Stimulated activated CD8-positive, alpha-beta memory T cell treated with anti-CD3 and anti-CD28 coated beads, Interleukin-15, amount 100 ng/mL, for 48 hours (primary cell): ENCODE results near the gene RTL5.

Experiments
- DNase-seq, 2 donors: peaks; one replicate each; pipeline ENCODE4 v3.0.0-alpha.2; 2020; ENCODE audit warnings: low read depth in 2 of 2

Gene RTL5

DNA sequence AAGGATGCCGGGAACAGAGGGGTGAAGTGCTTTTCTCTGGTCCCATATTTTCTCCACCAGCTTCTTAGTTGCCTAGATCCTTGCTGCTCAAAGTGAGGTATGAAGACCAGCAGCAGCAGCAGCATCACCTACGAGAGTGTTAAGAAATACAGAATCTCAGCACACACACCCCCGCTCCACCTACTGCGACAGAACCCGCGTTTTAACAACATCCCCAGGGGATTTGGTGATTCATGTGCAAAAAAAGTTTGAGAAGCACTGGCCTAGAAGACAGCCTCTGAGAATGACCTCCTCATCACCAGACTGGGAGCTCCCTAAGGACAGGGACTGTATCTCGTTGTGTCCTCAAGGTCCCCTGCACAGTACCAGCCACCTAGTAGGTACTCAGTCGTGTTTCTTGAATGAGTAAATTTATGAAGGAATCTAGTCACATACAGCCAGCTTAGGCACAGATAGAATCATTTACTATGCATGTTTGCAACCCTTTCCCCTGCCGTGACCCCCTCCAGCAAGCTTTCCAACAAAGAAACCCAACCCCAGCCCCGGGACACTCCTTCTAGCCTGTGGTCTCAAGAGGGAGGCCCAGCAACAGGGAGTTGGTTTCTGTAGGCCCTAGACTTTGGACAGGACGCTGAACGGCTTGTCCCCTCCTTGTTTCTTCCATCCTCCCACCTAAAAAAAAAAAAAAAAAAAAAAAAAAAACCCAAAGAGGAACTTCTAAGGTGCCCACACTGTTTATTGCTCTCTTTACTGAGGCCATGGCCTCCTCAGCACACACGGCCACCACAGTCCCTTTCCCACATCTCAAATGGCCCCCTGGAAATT lies 21.5 kb downstream of the RTL5 start:
- DNase-seq: no peak

DNA sequence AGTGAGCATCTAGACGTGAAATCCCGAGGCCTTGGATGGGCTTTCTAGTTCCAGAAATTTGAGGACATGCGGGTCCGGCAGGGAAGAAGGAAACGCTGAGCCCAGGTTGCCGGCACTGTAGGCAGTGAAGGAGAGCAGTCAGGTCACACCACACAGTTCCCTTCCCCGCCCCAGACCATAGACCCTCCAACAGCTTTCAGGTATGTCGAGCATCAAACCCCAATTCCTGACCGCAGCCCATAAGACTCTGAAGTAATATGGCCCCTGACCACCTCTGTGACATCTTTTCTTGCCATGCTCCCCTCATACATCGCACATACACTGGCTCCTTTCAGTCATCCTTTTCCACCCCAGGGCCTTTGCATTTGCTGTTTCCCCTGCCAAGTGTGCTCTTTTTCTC lies 23.0 kb downstream of the RTL5 start:
- DNase-seq: no peak

DNA sequence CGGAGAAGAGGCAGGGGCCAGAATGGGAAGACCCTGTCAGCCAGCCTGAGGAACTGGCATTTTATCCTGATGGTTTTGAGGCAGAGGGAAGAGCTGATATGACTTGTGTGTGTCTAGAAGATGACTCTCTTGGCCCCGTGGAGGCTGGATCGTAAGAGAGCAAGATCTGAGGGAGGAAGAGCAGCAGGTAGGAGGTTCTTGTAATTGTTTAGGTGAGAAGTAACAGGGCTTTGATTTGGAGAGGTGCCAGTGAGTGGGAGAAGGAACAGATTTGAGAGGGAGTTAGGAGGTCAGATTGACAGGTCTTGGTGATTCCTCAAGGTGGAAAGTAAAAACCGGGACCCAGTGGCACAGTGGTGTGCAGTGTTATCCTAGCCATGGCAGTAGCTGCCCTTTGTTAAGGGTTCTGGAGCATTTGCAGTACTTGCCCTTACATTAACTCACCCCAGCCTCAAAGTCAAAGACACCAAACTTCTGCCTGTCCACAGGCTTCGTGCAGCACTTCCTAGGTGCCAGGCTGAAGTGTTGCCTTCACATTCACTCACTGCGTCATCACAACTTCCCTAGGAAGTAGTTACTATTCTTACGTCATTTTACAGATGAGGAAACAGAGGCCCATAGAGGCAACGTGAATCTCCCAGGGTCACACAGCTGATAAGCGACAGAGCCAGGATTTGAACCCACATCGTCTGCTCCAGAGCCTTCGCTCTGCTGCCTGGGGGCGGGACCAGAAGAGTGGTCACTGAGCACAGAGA lies 23.7 kb downstream of the RTL5 start:
- DNase-seq: no peak

DNA sequence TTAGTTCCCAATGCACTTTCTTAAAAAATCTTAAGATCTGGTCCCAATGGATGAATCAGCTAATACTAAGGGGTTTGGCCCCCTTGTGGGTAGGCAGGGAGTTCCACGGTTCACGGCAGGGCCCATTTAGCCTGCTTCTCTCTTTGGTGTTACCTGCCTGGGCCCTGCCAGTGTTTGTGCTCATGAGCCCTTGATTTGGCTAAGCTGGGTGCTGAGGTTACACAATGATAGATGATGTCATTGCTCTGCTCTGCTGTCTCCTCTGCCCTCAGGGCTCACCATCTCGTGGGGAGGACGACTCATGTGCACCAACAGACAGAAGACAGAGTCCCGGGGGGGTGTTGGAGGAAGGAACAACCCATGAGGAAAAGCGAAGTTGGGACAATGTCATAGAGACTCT lies 24.4 kb downstream of the RTL5 start:
- no peak for DNase-seq

DNA sequence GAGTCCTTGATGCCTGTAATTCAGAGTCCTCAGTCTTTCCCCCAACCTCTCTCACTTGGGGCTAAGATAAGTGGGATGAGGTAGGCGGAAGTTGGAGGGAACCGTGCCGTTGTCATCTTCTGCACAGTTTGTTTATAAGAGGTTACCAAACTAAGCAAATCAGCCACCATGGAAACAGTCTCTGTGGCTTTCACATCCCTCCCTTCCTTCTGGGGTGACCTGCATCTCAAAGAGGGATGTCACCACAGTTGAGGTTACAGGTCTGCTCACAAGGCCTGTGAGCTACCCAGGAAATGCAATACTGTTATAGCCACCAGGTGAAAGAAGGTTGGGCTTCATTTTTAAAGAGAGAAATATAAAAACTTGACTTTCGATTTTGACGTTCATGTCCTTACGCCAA lies 26.3 kb downstream of the RTL5 start:
- peak in 1 of 2 donors; percentile 26 for DNase-seq

DNA sequence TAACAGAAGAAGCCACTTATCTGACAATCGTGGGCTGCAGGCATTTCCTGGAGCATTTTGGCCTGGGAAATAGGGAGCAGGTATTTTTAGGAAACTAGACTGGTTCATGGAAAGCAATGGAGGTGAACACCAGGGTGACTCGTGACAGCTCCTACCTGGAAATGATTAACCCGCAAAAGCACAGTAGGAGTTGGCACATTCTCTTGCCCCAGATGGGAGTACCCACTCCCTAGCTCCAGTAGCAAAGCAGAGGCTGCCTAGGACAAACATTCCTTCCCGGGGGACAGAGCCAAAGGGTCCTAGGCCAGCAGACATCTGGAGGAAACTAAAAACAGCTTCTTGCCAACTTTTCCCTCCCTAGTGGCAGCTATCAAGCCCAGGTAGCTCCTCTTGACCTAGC lies 29.0 kb downstream of the RTL5 start:
- no peak for DNase-seq

DNA sequence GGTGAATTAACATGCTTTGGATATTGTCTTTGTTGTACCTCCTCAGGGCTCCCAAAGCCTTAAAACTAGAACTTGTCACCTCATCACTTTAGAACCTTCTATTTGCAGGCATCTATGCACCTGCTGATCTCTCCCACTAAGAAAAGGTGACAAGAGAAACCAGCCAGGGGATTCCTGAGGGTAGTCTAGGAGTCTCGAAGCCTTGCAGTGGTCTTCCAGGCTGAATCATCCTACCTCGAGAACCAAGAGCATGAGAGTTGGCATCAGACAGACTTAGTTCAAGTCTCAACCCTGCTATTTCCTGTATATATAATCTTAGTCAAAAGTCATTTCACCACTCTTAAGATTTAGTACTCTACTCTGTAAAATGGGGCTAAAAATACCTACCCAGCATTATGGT lies 29.6 kb downstream of the RTL5 start:
- no peak for DNase-seq

DNA sequence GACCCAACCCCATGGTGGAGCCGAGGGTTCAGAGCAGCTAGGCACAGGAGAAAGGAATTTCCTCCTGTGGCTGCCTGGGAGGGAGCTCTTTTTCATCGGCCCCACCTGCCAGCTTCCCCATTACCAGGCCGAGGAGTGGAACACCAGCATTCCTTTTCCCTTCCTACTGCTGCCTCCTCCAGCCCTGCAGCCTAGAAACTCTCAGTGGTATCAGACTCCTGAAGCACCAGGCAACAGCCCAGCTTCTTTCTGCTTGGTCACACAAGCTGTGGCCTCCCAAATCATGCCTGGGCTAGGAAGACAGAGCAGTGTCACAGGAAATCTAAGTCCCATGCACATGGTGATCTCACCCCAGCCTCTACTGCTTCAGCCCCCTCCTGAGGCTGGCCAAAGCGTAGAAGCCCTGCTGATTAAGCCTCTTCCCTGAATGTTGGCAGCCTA lies 30.1 kb downstream of the RTL5 start:
- no peak for DNase-seq

DNA sequence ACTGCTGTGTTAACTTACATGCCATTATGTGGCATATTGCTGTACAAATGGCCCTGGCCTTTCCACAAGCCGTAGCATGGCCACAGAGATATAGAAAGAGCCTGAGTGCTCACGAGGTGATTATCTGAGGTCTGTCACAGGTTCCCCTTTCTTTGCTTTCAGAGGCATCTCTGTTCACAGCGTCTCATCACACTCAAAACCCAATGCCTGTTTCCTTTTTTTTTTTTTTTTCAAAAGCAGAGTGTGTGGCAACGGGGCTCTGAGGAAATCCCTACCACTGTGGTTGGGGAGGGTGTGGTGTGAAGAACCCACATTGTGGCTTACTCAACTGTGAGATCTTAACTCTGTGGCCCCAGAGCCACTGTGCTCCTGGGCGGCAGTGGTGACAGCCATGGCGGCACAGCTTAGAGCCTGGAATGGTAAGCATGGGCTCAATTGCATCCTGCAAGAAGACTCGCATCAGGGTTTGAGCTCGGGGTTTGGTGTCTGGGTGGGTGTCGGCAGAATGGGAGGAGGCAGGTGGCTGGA lies 30.8 kb downstream of the RTL5 start:
- peak; percentile 56 to 62 for DNase-seq

DNA sequence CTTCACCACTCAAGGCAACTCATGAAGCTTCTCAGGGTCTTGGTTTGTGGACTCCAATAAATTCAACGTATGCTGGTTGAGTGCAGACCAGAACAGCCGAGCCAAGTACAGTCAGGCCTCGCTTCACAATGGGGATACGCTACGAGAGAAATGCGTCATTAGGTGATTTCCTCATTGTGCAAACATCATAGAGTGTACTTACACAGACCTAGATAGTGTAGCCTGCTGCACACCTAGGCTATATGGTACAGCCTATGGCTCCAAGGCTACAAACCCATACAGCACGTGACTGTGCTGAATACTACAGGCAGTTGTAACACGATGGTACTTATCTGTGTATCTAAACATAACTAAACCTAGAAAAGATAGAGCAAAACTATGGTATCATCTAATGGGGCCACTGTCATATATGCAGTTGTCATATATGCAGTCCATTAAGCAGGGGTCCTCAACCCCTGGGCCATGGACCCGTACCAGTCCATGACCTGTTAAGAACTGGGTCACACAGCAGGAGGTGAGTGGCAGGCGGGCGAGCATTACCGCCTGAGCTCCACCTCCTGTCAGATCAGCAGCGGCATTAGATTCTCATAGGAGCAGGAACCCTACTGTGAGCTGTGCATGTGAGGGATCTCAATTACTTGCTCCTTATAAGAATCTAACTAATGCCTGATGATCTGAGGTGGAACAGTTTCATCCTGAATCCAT lies 31.5 kb downstream of the RTL5 start:
- DNase-seq: no peak

DNA sequence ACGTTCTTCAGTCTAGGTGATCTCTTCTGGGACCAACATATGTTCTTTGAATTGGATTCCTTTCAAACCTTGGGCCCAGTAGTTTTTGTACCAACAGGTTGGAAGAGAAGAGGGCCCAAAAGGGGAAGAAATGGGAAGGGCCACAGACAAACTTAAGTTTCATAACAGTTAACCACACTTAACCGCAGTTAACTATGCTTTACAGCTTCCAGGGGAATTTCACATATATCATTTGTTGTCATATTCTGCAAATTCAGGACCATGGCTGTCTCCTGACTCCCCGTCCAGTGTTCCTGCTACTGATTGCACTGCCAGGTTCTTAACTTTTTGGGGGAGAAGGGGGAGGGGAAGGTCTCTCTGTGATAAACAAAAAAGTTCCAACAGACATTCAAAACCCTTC lies 34.6 kb downstream of the RTL5 start:
- DNase-seq: no peak

DNA sequence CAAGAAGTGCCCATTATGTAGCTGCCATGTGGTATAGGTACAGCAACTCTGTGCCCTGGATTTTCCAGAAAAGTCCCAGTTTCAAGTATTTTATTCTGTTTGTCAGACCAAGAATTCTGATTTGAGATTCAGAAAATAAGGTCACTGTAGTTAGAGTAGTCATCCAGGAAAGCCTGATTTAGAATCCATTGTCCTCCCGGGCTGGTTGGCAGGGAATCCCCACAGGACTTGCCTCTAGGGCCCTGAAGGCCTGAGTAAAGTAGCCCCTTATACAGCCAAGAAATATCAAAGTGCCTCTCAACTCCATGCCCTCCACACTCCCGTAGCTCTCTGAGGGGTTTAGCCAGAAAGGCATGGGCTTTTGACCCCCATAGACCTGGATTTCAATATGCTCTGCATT lies 36.3 kb downstream of the RTL5 start:
- no peak for DNase-seq

DNA sequence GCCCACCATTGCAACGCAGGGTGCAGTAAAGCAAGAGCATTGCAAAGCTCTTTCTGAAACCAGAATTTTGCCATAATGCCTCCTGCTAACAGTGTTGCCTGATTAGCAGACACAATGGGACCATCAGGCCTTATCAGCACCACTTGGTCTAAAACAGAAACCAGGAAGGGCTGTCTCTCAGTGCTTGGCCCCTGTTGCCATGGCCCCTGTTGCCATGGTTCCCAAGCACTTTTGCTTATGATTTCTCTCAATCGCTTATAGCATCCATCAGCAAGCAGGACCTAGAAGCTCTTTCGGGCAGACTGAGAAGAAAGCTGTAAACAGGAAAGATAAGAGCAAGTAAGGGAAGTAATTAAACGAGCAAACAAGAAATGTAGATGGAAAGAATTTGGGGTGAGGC lies 36.8 kb downstream of the RTL5 start:
- no peak for DNase-seq

DNA sequence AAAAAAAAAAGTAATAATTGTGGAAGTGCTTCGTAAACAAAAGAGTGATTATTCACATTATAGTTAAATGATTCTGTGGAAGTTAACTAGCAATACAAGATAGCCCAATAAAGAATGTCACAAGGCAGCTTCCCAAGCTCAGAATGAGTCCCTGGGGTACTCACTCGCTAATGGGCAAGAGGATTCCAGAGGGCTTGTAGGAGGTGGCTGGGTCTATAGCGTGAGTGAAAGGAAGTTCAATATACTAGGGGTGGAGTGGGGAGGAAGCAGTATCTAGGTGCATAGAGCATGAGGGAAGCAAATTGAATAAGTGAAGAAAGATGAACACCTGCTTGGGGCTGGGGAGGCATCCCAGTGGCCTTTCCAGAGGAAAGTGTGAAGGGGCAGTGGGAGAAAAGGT lies 42.5 kb downstream of the RTL5 start:
- DNase-seq: no peak

DNA sequence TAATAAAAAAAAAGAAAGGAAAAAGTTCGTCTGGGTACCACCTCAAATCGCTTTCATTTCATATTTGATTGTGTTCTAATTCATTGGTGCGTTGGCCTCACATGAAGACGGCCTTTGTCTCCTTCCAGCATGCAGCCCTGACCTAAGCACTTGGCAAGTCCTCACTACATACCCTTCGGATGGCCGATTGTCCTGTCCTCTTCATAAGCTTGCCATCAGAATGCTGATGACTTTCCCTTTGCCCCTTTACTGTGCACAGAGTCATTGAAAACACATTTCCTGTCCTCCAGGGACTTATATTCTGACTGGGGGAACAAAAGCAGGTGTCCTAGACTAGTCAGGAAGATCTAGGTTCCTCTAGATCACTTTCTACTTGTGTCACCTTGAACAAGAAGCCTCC lies 43.0 kb downstream of the RTL5 start:
- DNase-seq: no peak

DNA sequence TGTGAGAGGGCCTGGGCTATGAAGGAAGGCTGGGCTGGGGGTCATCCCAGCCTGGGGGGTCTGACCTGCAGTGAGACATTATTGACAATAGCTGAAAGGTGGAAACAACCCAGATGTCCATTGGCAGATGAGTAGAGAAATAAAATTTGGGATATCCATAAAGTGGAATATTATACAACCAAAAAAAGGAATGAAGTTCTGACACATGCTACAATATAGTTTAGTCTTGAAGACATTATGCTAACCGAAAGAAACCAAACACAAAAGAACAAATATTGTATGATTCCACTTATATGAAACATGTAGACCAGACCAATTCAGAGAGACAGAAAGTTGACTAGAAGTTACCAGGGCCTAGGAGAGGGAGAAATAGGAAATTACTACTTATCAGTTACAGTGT lies 44.7 kb downstream of the RTL5 start:
- DNase-seq: no peak

DNA sequence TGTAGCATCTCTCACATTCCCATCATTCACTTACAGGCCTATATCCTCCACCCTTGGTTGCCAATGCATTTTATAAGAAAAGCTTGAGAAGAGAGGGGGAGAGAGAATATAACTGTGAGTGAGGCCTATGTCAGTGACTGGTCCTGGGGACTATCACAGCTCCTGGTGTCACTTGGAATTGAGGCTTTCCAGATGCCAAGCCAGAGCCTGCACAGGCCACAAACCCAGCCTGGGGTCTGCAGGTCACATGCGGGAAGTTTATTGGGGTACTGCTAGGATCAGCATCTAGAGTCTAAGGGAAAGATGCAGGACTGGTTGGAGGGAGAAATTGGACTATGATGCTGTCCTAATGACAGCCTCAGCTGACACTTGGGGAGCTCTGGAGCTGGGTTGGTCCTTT lies 47.6 kb downstream of the RTL5 start:
- no peak for DNase-seq

DNA sequence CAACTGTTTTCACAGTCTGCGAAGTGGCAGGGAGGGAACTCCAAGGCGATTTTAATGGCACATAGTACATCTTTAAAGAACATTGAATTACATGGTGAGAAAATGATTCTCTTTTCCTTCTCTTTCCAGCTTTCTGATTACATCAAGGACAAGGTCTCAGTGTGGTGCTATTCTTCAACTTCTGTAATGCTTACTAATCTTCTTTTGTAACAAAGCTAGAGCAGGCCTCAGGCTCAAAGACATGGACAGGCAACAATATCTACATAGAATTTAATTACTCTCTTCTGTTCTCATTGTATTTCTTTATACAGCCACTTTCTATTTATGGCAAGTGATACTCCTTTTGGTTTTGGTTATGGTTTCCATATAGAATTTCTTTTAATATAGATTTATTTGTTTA lies 48.4 kb downstream of the RTL5 start:
- DNase-seq: no peak

DNA sequence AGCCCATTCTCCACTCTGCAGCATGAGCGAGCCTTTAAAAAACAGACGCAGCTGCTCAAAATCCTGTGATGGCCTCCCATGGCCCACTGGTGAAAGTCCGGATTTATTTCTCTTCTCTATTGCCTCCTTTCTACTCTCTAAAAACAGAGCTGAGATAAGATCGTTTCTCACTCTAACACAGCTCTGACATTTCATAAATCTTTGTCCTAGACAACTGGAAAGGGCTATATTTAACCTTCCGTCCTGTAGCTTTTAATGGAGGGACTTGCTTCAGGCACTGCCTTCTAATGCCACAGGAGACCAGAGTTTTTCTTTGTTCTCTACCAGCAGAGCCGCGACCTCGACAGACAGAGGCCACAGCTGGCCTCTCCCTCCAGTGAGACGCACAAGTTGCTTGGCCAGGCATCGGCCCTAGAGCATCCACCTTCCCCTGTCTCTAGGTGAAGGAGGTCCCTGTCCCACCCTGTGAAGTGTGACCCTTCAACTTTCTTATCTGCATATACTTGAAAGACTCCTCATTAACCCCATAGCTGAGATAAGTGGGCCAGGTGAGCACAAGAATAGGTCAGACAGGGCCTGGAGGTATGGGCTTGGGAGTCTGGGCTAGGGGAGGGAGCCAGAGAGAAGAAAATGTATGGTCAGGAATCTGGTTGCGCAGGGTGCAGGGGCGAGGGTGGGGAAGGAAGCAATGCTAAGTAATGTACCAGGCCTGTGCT lies 50.0 kb downstream of the RTL5 start:
- DNase-seq: no peak

DNA sequence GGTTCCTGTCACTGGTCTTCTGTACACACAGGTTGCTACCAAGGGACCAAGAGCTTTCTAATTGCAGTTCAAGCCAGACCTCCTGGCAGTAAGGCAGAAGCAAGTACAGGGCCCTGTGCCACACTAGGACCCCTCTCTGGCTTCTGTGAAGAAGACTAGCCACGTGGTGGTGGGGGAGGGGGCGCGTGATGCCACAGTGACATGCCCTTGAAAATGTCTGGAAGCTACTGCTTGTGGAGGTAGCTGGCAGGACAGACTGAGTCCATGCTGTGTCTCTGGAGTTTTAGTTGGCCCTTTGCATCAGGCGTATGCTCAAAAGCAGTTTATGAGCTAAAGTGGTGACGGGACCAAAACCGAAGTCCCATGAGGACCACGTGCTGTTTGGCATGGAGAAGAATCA lies 50.9 kb downstream of the RTL5 start:
- DNase-seq: no peak

DNA sequence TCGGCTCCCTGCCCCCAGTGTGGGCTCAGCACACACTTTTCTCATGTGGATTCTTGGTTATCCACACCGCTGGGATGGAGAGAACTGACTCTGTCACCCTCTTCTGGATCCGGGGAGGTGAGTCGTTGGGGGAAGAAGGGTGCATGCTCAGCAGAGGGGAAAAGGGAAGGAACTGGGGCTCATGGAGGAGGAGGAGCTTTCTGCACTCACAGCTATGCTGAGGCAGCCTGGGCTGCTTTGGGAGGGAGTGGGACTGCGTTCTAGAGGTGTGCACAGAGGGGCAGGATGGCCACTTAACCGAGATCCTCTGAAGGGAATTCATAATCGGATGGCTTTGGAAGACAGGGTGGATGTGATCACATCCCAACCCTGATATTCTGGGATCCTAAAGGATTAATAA lies 51.6 kb downstream of the RTL5 start:
- no peak for DNase-seq

DNA sequence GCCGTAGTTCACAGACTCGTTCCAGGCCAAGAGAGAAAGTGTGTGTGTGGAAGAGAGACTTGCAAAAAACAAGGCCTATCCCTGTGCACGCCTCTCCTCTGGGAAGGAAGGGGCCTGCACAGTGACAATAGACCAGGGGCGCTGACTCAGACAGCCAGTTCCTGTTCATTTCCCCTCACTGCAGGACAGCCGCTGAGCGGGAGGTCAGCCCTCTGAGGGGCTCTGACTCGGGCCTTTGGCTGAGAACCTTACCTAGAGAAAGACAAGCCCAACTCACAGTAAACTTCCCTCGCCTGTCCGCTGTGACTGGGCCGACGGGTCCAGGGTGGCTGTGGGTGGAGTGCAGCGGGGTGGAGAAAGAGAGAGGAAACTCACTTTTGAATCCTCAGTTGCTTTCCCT lies 52.1 kb downstream of the RTL5 start:
- DNase-seq: no peak
